Measurements from ENCODE around the gene PLA2G15. TPM values are rescaled to one million over a fixed set of nuclear protein-coding genes. Genes with fewer than 3 reads are reported as not detected.

PLA2G15 gene
- total and polyA plus RNA-seq, 11 donors, result 25.8 to 68.0 (median 45.4) TPM

GRCh38 chr16:68231384-68232136 is 13.6 kb upstream of the PLA2G15 start:
- no peaks in the 10 kb centered on the region for H3K9me3 ChIP-seq
- H3K36me3 ChIP-seq, result peaks cover 0 to 16% (median 8%) of the 10 kb centered on the region in 9 donors
- DNase-seq (peak in 1 of 5 donors; percentile 62), ATAC-seq (no peak)
- peaks cover 0 to 45% (median 24%) of the 10 kb centered on the region in 12 donors for H3K4me1 ChIP-seq
- intact Hi-C loops (cut with DNase I), result loop anchor here in 5 of 10 donors (5.0 to 10.0 kb wide), 4 partner anchors 239 to 1487 kb away; partner anchors contain the start of genes RANBP10 (in 1 of the 5), SLC12A4 (in 1 of the 5) and TSNAXIP1 (in 1 of the 5)
- no peak overlapping the region for H3K27ac ChIP-seq
- WGBS, 4 donors, result 88 to 93% (median 90%) methylated on average over 17 to 26 of the region's 26 CpGs
- peaks cover 0 to 7% (median 0%) of the 10 kb centered on the region in 9 donors for H3K27me3 ChIP-seq
- no peak overlapping the region for H3K4me3 ChIP-seq
- TF ChIP-seq CTCF (IDR thresholded peaks at IDR 0.05) (no peak), POLR2A (IDR thresholded peaks at IDR 0.05) (no peak)

- H3K4me3 ChIP-seq, result no peak overlapping the region
- H3K27ac ChIP-seq, result no peak overlapping the region
- H3K27me3 ChIP-seq, result peaks cover 0 to 7% (median 0%) of the 10 kb centered on the region in 9 donors
- ATAC-seq, result no peak
- no peak for TF ChIP-seq CTCF (IDR thresholded peaks at IDR 0.05)
- TF ChIP-seq POLR2A (IDR thresholded peaks at IDR 0.05), result no peak
- intact Hi-C loops (cut with DNase I), result loop anchor here in 5 of 10 donors (5.0 to 10.0 kb wide), 4 partner anchors 240 to 1488 kb away; partner anchors contain the start of genes RANBP10 (in 1 of the 5), SLC12A4 (in 1 of the 5) and TSNAXIP1 (in 1 of the 5)
- no peaks in the 10 kb centered on the region for H3K9me3 ChIP-seq
- peaks cover 0 to 12% (median 3%) of the 10 kb centered on the region in 9 donors for H3K36me3 ChIP-seq
- DNase-seq, result peak in 1 of 5 donors; percentile 58
- H3K4me1 ChIP-seq, result peaks cover 0 to 47% (median 24%) of the 10 kb centered on the region in 12 donors
- WGBS, 4 donors, result 84 to 89% (median 86%) methylated on average over 12 to 16 of the region's 16 CpGs
Observed at GRCh38 chr16:68232335-68232734, 12.8 kb upstream of the PLA2G15 start.

- WGBS, 4 donors, result 77 to 82% (median 81%) methylated on average over 5 of the region's 5 CpGs
- H3K4me1 ChIP-seq, result peaks cover 0 to 44% (median 20%) of the 10 kb centered on the region in 12 donors
- no peak overlapping the region for H3K4me3 ChIP-seq
- DNase-seq (no peak), ATAC-seq (no peak)
- H3K9me3 ChIP-seq, result no peaks in the 10 kb centered on the region
- intact Hi-C loops (cut with DNase I), result loop anchor here in 5 of 10 donors (5.0 to 10.0 kb wide), 4 partner anchors 241 to 1488 kb away; partner anchors contain the start of genes RANBP10 (in 1 of the 5), SLC12A4 (in 1 of the 5) and TSNAXIP1 (in 1 of the 5)
- H3K27me3 ChIP-seq, result peaks cover 0 to 7% (median 0%) of the 10 kb centered on the region in 9 donors
- no peak overlapping the region for H3K27ac ChIP-seq
- peaks cover 0 to 12% (median 0%) of the 10 kb centered on the region in 9 donors for H3K36me3 ChIP-seq
- no peak for TF ChIP-seq CTCF (IDR thresholded peaks at IDR 0.05)
- TF ChIP-seq POLR2A (IDR thresholded peaks at IDR 0.05), result no peak
Observed at GRCh38 chr16:68233085-68233834, 11.9 kb upstream of the PLA2G15 start.
